ENCODE results near the gene C2orf80. TPM values are rescaled to one million over a fixed set of nuclear protein-coding genes. Genes with fewer than 3 reads are reported as not detected.

C2orf80 gene
- total and polyA plus RNA-seq, 2 donors from 2014 or later, result not detected

GRCh38 chr2:208163489-208163888, 26.3 kb downstream of the C2orf80 start, which contains the start of gene CRYGA:
TSS of gene CRYGA (minus strand) at chr2:208163589. CDS start at chr2:208163556, 33 bp downstream.
- Histone ChIP-seq H3K27me3 (ENCODE audit: control insufficient read depth, insufficient read depth, low read length) (no peaks in the 10 kb centered on the region), H3K27ac (ENCODE audit: low read depth in 2 of 2, low read length in 2 of 2) (no peak within 1 kb of the TSS), H3K36me3 (ENCODE audit: control insufficient read depth in 2 of 3, insufficient read depth in 3 of 3, low read length in 3 of 3) (no peaks in the 10 kb centered on the region), H3K9ac (ENCODE audit: low read length in 3 of 3) (no peak within 1 kb of the TSS), H3K9me3 (ENCODE audit: control insufficient read depth in 2 of 3, insufficient read depth in 1 of 3, low read length in 3 of 3) (no peaks in the 10 kb centered on the region), H3K4me1 (ENCODE audit: control insufficient read depth in 2 of 3, insufficient read depth in 2 of 3, low read depth in 1 of 3, low read length in 3 of 3) (no peaks in the 10 kb centered on the region), H3K4me3 (ENCODE audit: low read length in 3 of 3) (no peak within 1 kb of the TSS)
- DNase-seq, result no peak
- no peak for TF ChIP-seq CTCF (IDR thresholded peaks at IDR 0.05; ENCODE audit: borderline replicate concordance, extremely low read depth, insufficient read depth)
- intact Hi-C loops (cut with DNase I), result no loop called here
- no peak for FAIRE-seq

- no peaks in the 10 kb centered on the region for H3K27me3 ChIP-seq (ENCODE audit: control insufficient read depth, insufficient read depth, low read length)
- H3K9me3 ChIP-seq (ENCODE audit: control insufficient read depth in 2 of 3, insufficient read depth in 1 of 3, low read length in 3 of 3), result no peaks in the 10 kb centered on the region
- H3K27ac ChIP-seq (ENCODE audit: low read depth in 2 of 2, low read length in 2 of 2), result no peak overlapping the region
- no peak for FAIRE-seq
- no peak for DNase-seq
- no peak for TF ChIP-seq CTCF (IDR thresholded peaks at IDR 0.05; ENCODE audit: borderline replicate concordance, extremely low read depth, insufficient read depth)
- intact Hi-C loops (cut with DNase I), result no loop called here
- no peaks in the 10 kb centered on the region for H3K36me3 ChIP-seq (ENCODE audit: control insufficient read depth in 2 of 3, insufficient read depth in 3 of 3, low read length in 3 of 3)
- no peaks in the 10 kb centered on the region for H3K4me1 ChIP-seq (ENCODE audit: control insufficient read depth in 2 of 3, insufficient read depth in 2 of 3, low read depth in 1 of 3, low read length in 3 of 3)
- no peak overlapping the region for H3K9ac ChIP-seq (ENCODE audit: low read length in 3 of 3)
- H3K4me3 ChIP-seq (ENCODE audit: low read length in 3 of 3), result no peak overlapping the region
Observed at GRCh38 chr2:208156439-208156838, 33.4 kb downstream of the C2orf80 start.

GRCh38 chr2:208153156-208153555, 36.7 kb downstream of the C2orf80 start:
- Histone ChIP-seq H3K4me3 (ENCODE audit: low read length in 3 of 3) (no peak overlapping the region), H3K9ac (ENCODE audit: low read length in 3 of 3) (no peak overlapping the region), H3K9me3 (ENCODE audit: control insufficient read depth in 2 of 3, insufficient read depth in 1 of 3, low read length in 3 of 3) (no peaks in the 10 kb centered on the region), H3K36me3 (ENCODE audit: control insufficient read depth in 2 of 3, insufficient read depth in 3 of 3, low read length in 3 of 3) (no peaks in the 10 kb centered on the region), H3K27ac (ENCODE audit: low read depth in 2 of 2, low read length in 2 of 2) (no peak overlapping the region), H3K4me1 (ENCODE audit: control insufficient read depth in 2 of 3, insufficient read depth in 2 of 3, low read depth in 1 of 3, low read length in 3 of 3) (no peaks in the 10 kb centered on the region), H3K27me3 (ENCODE audit: control insufficient read depth, insufficient read depth, low read length) (no peaks in the 10 kb centered on the region)
- FAIRE-seq (no peak), DNase-seq (no peak)
- no peak for TF ChIP-seq CTCF (IDR thresholded peaks at IDR 0.05; ENCODE audit: borderline replicate concordance, extremely low read depth, insufficient read depth)
- intact Hi-C loops (cut with DNase I), result no loop called here

GRCh38 chr2:208150956-208151355, 38.9 kb downstream of the C2orf80 start:
- DNase-seq, result no peak
- intact Hi-C loops (cut with DNase I), result no loop called here
- Histone ChIP-seq H3K4me1 (ENCODE audit: control insufficient read depth in 2 of 3, insufficient read depth in 2 of 3, low read depth in 1 of 3, low read length in 3 of 3) (no peaks in the 10 kb centered on the region), H3K27ac (ENCODE audit: low read depth in 2 of 2, low read length in 2 of 2) (no peak overlapping the region), H3K9ac (ENCODE audit: low read length in 3 of 3) (no peak overlapping the region), H3K27me3 (ENCODE audit: control insufficient read depth, insufficient read depth, low read length) (no peaks in the 10 kb centered on the region), H3K36me3 (ENCODE audit: control insufficient read depth in 2 of 3, insufficient read depth in 3 of 3, low read length in 3 of 3) (no peaks in the 10 kb centered on the region), H3K9me3 (ENCODE audit: control insufficient read depth in 2 of 3, insufficient read depth in 1 of 3, low read length in 3 of 3) (no peaks in the 10 kb centered on the region), H3K4me3 (ENCODE audit: low read length in 3 of 3) (no peak overlapping the region)
- no peak for TF ChIP-seq CTCF (IDR thresholded peaks at IDR 0.05; ENCODE audit: borderline replicate concordance, extremely low read depth, insufficient read depth)
- FAIRE-seq, result no peak
